Stimulated activated naive CD4-positive, alpha-beta T cell (primary cell): ENCODE measurements around the gene APBB1.

Source experiments
- DNase-seq, 6 experiments: peaks; one replicate each; lab custom pipeline; 2025; lab: John Stamatoyannopoulos, UW

Gene APBB1

GRCh38 chr11:6351782-6352382 lies 67.0 kb downstream of the APBB1 start:
- DNase-seq = no peak

- DNase-seq = no peak
These were observed 68.4 kb downstream of the APBB1 start for GRCh38 chr11:6350486-6350885.

DNA sequence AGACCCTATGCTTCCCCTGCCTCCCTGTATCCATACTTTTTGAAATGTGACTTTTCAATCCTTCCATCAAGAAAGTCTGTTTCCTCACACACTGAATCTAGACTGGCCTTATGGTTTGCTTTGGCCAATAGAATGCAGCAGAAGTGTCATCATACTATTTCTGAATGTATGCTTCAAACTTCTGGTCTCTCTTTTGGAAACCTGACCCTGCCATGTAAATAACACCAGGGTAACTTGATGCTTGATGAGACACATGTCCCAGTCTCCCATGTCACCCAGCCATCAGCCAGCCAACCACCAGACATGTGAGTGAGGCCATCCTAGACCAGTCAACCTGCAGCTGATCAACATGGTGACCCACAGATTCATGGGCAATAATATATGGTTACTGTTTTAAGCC lies 68.9 kb downstream of the APBB1 start:
- no peak for DNase-seq

DNA sequence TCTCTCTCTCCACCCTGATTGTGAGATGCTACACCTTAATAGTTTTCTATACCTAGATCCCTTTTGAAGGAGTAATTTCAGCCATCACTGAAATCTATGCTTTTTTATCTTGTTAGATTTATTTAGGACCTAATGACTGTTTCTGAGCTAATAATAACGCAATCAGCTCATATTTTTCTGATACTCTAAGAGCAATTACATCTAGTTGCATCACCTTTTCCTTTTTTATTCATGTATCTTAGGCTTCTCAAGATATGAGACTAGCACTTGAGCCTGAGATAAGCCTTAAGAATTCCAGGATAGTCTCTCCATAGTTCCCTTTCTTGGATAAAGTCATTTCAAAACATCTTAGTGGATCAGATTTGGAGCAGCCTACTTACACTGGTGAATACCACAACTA lies 73.5 kb downstream of the APBB1 start:
- DNase-seq = no peak
